GM21367 (cell line): Measurements from ENCODE around the gene EXOC3L4.
"Not testable (repeated sequence)": the region's sequence is repeated elsewhere in the genome, so short reads cannot be mapped to it uniquely, and the experiment has no call there.

Source experiments
- ATAC-seq: cut with Tn5 transposase; IDR thresholded peaks from one replicate; pipeline ENCODE4 v1.9.1; 2021; ENCODE audit not compliant: unreplicated experiment

EXOC3L4 gene

DNA sequence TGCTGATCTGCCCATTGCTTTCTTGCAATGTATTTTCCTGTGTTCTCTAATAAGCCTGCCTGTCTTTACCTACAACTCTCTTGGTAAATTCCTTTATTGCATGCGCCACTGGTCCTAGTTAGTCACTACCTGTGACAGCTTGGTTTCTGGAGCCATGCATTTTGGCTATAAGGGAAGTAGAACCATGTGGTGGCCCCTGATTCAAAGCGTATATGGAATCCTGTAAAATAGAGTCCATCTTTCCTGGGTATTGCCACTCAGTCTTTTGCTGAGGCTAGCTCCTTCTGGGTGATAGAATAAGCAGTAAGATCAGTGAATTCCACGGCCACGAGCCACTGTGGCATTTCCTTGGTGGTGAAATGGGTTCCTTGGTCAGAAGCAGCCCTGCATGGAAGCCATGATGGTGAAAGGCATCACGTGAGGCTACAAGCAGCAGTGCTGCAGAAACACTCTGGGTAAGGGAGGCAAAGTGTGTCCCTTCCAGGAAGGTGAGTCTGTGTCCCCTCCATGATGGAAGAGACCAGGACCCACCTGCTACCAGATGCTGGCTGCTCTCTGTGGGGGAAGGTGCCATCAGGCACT is 48.3 kb downstream of the EXOC3L4 start:
- ATAC-seq: no peak

DNA sequence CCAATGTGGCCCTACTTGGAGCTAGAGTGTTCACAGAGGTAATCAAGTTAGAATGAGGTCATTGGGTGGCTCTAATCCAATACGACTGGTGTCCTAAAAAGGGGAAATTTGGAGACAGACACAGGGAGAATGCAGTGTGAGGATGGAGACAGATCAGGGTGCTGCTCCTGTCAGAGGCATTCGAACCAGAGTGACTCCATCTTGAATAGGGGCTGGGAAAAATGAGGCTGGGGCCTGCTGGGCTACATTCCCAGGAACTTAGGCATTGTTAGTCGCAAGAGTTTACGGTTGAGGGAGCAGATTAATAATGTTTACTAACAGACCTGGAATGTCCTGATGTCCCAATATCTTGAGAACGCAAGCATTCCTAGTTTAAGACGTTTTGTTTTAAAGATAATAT is 49.0 kb downstream of the EXOC3L4 start:
- ATAC-seq: no peak

DNA sequence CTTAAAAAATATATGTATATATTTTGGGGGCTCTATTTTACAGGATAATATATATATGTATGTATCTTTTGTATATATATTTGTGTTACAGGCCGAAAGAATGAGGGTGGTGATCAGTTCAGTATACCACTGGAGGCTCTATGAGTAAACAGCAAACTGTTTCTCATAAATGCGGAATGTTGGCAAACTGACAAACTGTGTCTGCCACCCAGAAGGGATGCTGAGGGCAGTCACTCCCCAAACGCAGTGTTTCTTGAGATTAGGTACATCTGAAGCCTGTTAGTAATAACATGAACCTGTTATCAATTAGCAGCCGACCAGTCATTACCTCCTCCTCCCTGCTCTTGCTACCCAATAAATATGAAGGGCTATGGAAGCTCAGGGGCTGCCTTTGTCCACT is 49.6 kb downstream of the EXOC3L4 start:
- no peak for ATAC-seq

DNA sequence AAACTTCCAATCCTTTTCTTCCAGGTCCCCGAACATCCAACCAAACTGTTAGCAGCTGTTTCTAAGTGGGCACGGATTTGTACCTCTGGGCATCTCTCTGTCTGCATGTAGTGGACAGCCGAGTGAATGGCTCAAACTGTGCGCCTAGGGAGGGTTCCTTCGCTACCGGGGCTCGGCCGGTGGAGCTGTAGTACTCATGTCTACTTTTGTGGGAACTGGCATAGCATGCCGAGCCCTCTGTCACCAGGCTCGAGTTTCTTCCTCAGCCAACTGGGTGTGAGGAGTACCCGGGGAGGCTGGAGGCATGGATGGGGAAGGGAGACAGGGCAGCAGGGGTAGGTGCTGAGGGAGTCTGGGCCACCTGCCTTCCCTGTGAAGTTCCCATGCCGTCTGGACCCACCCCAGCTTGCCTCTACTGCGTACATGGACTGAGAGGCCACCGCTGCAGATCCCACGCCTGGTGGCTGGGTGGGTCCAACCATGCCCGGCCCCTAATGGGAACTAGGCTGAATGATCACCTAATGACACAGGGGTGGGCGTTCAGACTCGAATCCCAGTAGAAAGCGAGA is 51.7 kb downstream of the EXOC3L4 start:
- no peak for ATAC-seq

DNA sequence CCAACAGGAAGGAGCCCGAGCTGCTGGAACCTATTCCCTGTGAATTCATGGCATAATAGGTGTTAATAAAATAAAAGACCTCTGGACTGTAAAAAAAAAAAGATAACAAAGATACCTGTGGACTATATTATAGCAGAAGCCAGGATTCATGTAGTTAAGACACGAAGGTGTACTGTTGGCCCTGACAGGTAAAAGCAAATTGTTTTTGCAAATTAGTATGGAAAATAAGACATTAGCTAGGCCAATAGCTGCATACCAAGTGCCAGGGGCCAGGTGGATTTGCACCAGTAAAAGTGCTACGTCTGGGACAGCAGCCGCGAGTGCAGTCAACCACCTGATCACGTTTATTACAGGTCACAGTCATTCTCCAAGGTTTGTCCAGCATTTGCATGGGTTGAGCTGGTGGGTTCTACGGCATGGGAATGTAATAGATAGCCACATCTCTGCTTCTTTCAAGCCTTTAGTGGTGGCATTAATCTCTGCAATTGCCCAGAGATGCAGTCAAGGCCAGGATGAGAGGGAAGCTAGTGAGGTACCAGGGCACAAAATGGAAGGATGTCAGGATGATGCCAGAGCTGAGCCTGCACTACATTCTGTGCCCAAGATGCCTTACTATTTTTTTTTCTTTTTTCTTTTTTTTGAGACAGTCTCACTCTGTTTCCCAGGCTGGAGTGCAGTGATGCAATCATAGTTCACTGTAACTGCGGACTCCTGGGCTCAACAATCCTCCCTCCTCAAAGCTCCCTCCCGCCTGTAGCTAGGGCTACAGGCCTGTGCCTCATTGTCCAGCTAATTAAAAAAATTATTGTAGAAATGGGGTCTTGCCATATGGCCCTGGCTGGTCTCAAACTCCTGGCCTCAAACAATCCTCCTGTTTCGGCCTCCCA is 55.1 kb downstream of the EXOC3L4 start:
- no peak for ATAC-seq

DNA sequence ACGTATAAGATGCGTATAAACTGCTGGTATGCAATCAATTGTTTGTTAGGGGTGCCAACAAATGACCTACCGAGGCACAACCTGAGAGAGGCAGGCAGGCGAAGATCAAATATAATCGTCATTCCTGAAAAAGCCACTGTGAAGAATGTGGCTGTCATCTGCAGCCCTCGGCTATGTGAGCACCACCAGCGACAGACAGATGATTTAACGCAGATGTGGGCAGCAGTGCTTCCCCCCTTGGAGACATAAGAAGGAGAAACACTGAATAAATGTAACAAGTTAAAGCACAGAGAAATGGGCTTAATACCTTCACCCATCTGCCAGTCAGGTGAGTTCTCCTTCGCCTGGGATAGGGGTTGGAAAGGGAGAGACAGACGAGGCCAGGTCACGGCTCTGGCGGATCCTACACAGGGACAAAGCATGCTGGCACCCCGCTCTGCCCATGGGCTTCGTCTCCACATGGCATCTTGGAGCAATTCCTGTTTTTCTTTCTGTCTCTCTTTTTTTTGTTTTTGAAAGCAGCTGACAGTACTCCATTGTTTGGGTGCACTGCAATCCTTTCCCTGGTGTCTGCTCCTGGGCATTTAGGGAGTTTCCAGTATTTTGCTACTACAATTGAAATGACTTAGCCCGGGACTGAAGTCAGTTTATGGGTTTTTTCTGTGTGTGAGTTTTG is 56.9 kb downstream of the EXOC3L4 start:
- ATAC-seq: no peak

DNA sequence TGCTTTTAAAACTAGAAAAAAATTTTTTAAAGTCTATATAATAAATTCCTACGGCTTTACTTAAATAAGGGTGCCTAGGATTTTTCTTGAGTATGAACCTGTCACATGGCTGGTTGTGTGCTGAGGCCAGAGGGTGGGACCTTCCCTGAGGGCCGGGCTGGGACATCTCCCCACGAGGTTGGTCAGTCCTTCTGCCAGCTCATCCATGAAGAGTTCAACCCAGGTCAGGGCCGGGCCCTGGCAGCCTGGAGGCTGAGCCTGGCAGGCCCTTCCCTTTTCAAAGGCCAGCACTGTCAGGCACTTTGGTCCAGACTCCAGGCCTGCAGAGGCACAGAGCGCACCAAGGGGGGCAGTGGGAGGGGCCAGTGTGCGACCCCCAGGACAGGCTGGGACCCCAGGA is 60.5 kb downstream of the EXOC3L4 start:
- ATAC-seq: no peak

DNA sequence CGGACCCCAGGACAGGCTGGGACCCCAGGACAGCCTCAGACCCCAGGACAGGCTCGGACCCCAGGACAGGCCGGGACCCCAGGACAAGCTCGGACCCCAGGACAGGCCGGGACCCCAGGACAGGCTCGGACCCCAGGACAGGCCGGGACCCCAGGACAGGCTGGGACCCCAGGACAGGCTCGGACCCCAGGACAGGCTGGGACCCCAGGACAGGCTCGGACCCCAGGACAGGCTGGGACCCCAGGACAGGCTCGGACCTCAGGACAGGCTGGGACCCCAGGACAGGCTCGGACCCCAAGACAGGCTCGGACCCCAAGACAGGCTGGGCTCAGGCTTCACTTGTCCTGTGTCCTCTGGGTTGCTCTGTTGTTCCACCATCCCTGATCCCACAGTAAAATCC is 60.9 kb downstream of the EXOC3L4 start:
- not testable (repeated sequence) for ATAC-seq

DNA sequence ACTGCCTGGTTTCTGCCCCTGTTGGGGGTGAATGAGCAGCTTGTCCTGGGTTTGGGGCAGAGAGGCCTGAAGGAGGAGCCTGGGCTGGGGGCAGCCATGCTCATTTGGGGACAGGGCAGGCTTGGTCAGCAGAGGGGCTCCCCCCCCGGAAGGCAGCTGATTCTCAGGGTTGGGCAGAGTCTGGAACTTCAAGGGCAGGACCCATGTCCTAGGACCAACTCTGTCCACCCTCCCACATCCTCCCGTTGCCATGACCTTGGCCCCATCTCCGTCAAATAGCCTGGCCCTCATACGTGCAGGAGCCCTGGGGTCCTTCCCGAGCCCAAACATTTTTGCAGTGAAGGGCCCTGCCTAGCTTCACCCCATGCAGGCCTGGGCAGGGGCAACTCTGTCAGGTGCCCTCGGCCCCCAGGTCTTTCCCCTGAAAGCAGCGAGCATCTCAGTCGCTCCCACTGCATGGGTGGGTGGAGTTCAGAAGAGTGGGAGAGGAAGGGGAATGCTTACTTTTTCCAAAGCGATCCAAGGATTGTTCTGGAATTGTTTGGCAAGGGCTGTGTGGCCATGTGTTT is 61.4 kb downstream of the EXOC3L4 start:
- no peak for ATAC-seq

DNA sequence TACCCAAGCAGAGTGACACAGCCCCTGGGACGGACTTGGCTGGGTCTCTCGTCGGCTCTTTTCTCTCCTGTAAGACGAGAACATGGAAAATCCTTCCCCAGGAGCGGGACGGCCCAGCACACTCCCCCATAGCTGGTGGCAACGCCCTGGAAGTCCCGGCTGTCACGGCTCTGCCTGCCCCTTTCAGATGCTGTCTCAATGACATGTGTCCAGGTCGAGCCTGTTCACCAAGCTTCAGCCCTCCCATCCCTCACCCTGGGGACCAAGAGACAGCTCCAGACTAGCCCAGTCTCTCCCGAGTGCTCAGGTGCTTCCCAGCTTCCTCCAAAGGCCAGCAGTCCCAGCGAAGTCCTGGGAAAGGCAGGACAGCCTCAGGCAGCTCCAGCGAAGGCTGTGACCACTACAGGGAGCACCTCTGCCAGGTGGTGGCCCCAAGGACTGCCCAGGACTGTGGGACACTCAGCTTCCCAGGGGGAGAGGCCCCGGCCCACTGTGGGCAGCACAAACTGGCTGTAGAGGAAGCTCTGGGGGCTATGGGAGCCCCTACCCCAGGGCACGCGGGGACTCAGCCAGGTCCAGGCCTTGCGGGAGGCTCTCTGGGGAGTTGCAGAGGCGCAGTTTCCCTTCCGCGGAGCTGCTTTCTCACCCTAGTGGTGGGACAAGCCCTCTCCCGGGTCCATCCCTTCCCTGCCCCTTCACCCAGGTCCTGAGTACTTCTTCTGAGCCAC is 62.3 kb downstream of the EXOC3L4 start:
- no peak for ATAC-seq

DNA sequence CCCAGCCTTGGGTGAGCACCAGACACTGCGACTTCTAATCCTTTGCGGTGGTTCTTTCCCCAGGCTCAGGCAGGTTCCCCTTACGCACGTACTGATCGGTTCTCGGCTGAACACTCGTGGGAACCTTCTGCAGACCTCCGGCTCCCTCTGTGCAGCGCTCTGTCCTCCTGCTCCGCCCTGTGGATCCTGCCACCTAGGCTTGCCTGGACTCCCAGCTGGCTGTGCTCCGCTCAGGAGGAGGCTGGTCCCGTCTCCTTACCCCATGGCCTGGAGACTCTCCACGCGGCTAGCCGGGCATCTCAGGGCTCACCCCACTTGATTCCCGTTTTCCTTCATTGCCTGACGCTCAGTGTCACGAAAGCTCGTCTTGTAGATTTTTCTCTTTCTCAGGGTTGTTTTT is 63.4 kb downstream of the EXOC3L4 start:
- no peak for ATAC-seq

DNA sequence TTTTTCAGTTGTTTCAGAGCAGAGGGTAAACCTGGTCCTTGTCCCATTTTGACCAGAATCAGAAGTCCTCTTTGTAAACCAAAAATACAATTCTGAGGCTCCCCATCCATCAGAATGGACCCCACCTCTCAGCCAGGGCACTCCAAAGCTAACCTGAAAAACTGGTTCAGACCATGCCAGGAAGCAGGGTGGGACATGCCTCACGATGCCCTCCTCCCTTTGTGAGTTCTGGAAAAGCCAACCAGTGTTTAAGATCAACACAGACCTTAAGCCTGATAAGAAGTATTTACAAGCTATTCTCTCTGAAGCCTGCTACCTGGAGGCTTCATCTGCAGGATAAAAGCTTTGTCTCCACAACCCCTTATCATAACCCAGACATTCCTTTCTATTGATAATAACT is 64.2 kb downstream of the EXOC3L4 start:
- ATAC-seq: no peak
